GM19193 (cell line): Measurements from ENCODE around the gene DPYD.

Source experiments
- POLR2A ChIP-seq: IDR thresholded peaks from 4 replicates; pipeline ENCODE4 v1.6.1; 2011; ENCODE audit not compliant: insufficient read depth, insufficient read length; ENCODE audit errors: extremely low read depth

The DPYD gene

GRCh38 chr1:97919585-97920261, 1.1 kb downstream of the DPYD start:
- no peak for TF ChIP-seq POLR2A

- no peak for TF ChIP-seq POLR2A
Measured at GRCh38 chr1:97918961-97919360, 1.9 kb downstream of the DPYD start.

GRCh38 chr1:97913506-97914139, 7.2 kb downstream of the DPYD start:
- no peak for TF ChIP-seq POLR2A

- no peak for TF ChIP-seq POLR2A
Measured at GRCh38 chr1:97911266-97912215, 9.3 kb downstream of the DPYD start.

GRCh38 chr1:97909266-97909665, 11.6 kb downstream of the DPYD start:
- no peak for TF ChIP-seq POLR2A

GRCh38 chr1:97907886-97908285, 12.9 kb downstream of the DPYD start:
- no peak for TF ChIP-seq POLR2A

GRCh38 chr1:97906567-97907241, 14.1 kb downstream of the DPYD start:
- TF ChIP-seq POLR2A, result no peak

- no peak for TF ChIP-seq POLR2A
Measured at GRCh38 chr1:97905141-97905940, 15.5 kb downstream of the DPYD start.

GRCh38 chr1:97904534-97904933, 16.3 kb downstream of the DPYD start:
- no peak for TF ChIP-seq POLR2A

- no peak for TF ChIP-seq POLR2A
Measured at GRCh38 chr1:97903626-97904025, 17.2 kb downstream of the DPYD start.

GRCh38 chr1:97902067-97902466, 18.8 kb downstream of the DPYD start:
- no peak for TF ChIP-seq POLR2A

GRCh38 chr1:97901017-97901658, 19.7 kb downstream of the DPYD start:
- TF ChIP-seq POLR2A, result no peak

- no peak for TF ChIP-seq POLR2A
Measured at GRCh38 chr1:97898948-97899347, 21.9 kb downstream of the DPYD start.

GRCh38 chr1:97895278-97895677, 25.6 kb downstream of the DPYD start:
- TF ChIP-seq POLR2A, result no peak
